Cardiac muscle cell (in vitro differentiated cells and primary cell): ENCODE data around the gene PDE7B. TPM values are rescaled to one million over a fixed set of nuclear protein-coding genes. Genes with fewer than 3 reads are reported as not detected.

ENCODE experiments used
- DNase-seq, 2 donors: peaks; one replicate each; pipeline versions ENCODE4 v3.0.0 to v3.0.0-alpha.2; 2010 to 2017; ENCODE audit warnings: low read depth in 1 of 2, low spot score in 1 of 2
- H3K27ac ChIP-seq: fragments of 200-600 bp; sonication (generic); 2 replicates; pipeline ENCODE4 v1.5.1; 2016
- H3K27me3 ChIP-seq: fragments of 200-600 bp; sonication (generic); 2 replicates; pipeline ENCODE4 v1.6.0; 2016; ENCODE audit warnings: control low read depth
- H3K36me3 ChIP-seq: fragments of 200-600 bp; sonication (generic); 2 replicates; pipeline ENCODE4 v1.5.1; 2016; ENCODE audit warnings: control low read depth
- H3K4me1 ChIP-seq: fragments of 200-600 bp; sonication (generic); 2 replicates; pipeline ENCODE4 v1.8.1; 2017; ENCODE audit warnings: low read depth, mild to moderate bottlenecking, mixed run types
- H3K4me3 ChIP-seq: fragments of 200-600 bp; sonication (generic); 2 replicates; pipeline ENCODE4 v1.5.1; 2016; ENCODE audit warnings: mild to moderate bottlenecking
- H3K9me3 ChIP-seq: fragments of 200-600 bp; sonication (generic); 2 replicates; pipeline ENCODE4 v1.5.1; 2017; ENCODE audit warnings: low read depth, mild to moderate bottlenecking, control low read depth
- polyA plus RNA-seq: library from polyadenylated mRNA; unstranded; fragments of >200 nt; fragmentation: Nextera tagmentation; extraction: Ambion mirVana; gene quantifications from 2 replicates; pipeline ENCODE4 v1.2.1, GENCODE V29; 2016
- total RNA-seq: library from RNA; depleted of rRNA; stranded (reverse); fragments of >200 nt; gene quantifications from 2 replicates; pipeline ENCODE4 v1.2.3, GENCODE V29; 2016
- TF ChIP-seq, protein P1 (sequence below): IDR thresholded peaks from 2 replicates; pipeline ENCODE4 v1.5.1; 2012; ENCODE audit warnings: low read depth, mild to moderate bottlenecking, low read length

Gene PDE7B
- total and polyA plus RNA-seq, 2 experiments from 2014 or later: 0.04 to 0.60 TPM

DNA sequence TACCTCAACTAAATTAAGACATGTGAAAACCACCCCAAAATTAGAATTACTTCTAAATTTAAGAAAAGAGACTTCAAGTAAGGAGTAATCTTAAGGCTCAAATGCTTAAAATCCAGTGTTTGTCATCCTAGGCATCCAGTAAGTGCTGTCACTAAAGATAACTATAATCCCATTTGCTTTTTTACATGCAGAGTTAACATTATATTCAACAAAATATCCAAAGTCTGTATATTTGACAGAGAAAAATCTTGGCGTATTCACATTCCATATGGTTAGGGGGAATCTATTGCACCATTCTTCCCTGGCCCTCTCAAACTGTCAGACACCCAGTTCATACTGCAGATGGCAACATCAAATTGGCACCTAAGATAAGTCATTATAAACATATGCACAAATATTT is 381.2 kb downstream of the PDE7B start:
- TF ChIP-seq, protein P1, sequence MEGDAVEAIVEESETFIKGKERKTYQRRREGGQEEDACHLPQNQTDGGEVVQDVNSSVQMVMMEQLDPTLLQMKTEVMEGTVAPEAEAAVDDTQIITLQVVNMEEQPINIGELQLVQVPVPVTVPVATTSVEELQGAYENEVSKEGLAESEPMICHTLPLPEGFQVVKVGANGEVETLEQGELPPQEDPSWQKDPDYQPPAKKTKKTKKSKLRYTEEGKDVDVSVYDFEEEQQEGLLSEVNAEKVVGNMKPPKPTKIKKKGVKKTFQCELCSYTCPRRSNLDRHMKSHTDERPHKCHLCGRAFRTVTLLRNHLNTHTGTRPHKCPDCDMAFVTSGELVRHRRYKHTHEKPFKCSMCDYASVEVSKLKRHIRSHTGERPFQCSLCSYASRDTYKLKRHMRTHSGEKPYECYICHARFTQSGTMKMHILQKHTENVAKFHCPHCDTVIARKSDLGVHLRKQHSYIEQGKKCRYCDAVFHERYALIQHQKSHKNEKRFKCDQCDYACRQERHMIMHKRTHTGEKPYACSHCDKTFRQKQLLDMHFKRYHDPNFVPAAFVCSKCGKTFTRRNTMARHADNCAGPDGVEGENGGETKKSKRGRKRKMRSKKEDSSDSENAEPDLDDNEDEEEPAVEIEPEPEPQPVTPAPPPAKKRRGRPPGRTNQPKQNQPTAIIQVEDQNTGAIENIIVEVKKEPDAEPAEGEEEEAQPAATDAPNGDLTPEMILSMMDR: no peak
- no peak overlapping the region for H3K4me3 ChIP-seq
- no peak for DNase-seq

DNA sequence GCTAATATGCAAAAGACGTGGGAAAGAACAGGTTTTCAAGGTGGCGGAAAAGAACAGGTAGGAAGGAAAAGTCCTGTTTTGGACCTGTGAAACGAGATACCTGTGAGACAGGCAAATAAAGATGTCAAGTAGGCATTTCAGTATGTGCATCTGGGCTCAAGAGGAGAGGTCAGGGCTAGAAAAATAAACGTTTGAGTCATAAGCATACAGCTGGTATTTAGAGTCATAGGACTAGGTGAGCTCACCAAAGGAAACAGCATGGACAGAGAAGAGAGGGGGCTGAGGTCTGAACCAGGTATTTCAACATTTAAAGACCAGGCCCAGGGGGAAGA is 383.7 kb downstream of the PDE7B start:
- TF ChIP-seq, protein P1: no peak
- Histone ChIP-seq H3K4me1 (no peaks in the 10 kb centered on the region), H3K27me3 (no peaks in the 10 kb centered on the region), H3K4me3 (no peak overlapping the region), H3K27ac (no peak overlapping the region), H3K36me3 (no peaks in the 10 kb centered on the region), H3K9me3 (no peaks in the 10 kb centered on the region)
- DNase-seq: no peak

More for the DNA sequence above, 381.2 kb downstream of the PDE7B start:
- H3K4me1 ChIP-seq: no peaks in the 10 kb centered on the region
- H3K27me3 ChIP-seq: no peaks in the 10 kb centered on the region
- H3K36me3 ChIP-seq: no peaks in the 10 kb centered on the region
- H3K27ac ChIP-seq: no peak overlapping the region
- no peaks in the 10 kb centered on the region for H3K9me3 ChIP-seq

DNA sequence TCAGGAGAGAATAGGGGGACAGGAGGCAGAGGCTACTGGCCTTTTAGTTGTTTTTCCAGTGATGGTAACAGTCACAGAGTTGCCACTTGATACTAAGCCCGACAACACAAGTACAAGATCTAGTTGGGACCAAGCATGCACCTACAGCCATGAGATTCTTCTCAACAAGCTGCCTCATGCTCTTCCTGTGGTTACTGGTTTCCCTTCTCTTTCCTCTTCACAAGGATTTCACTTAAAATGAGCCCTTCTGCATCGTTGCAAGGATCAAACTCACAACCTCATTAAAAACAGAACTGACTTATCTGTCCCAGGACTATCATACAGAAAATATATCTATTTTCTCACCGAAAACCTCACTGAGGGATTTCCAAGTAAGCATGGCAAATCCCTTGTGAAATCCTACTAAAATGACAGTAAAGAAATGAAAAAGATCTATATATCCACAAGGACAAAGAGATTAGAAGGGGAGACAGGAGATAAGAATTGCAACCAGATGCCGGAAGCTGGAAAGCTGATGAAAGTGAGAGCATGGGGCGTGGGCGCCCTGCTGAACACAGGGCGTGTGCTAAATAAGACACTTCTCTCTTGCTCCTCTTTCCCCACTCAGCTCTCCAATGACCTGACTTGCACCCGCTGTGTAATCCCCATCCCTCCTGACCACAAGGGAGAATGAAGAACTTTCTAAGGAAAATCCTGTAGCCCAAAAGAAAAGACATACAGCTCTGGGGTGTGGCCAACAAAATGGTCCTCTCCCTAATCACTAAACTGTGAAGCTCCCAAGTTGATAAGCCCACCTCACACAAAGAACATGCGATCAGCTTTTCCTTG is 385.2 kb downstream of the PDE7B start:
- DNase-seq: no peak
- Histone ChIP-seq H3K9me3 (no peaks in the 10 kb centered on the region), H3K36me3 (no peaks in the 10 kb centered on the region), H3K4me1 (no peaks in the 10 kb centered on the region), H3K27ac (no peak overlapping the region), H3K27me3 (no peaks in the 10 kb centered on the region), H3K4me3 (no peak overlapping the region)
- TF ChIP-seq, protein P1: no peak

DNA sequence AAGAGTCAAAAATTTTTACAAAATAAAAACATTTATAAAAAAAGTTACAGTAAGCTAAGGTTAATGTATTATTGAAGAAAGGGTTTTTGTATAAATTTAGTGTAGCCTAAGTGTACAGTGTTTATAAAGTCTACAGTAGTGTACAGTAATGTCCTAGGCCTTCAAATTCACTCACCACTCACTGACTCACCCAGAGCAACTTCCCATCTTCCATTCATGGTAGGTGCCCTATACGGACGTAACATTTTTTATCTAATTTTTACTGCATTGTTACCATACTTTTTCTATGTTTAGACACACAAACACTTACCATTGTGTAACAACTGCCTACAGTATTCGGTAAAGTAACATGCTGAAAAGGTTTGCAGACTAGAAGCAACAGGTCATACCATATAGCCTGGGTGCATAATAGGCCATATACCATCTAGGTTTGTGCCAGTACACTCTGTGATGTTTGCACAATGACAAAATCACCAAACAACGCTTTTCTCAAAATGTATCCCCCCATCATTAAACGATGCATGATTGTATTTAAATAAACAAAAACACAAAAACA is 392.6 kb downstream of the PDE7B start:
- DNase-seq: no peak
- TF ChIP-seq, protein P1: no peak
- Histone ChIP-seq H3K9me3 (no peaks in the 10 kb centered on the region), H3K4me1 (no peaks in the 10 kb centered on the region), H3K27me3 (no peaks in the 10 kb centered on the region), H3K36me3 (no peaks in the 10 kb centered on the region), H3K4me3 (no peak overlapping the region), H3K27ac (no peak overlapping the region)
